ENCODE results near the gene ZNF326. TPM values are rescaled to one million over a fixed set of nuclear protein-coding genes. Genes with fewer than 3 reads are reported as not detected.
A peak's percentile ranks its signal among the peaks of the same experiment; 100 is the strongest.

Gene ZNF326
- total and polyA plus RNA-seq, 7 donors, result 5.9 to 16.0 (median 10.0) TPM

- no peaks in the 10 kb centered on the region for H3K27me3 ChIP-seq (ENCODE audit: insufficient read depth in 3 of 3, low read length in 2 of 3)
- peak; percentile 29 for TF ChIP-seq CTCF (IDR thresholded peaks at IDR 0.05)
- no peaks in the 10 kb centered on the region for H3K9me3 ChIP-seq
- no peak overlapping the region for H3K4me3 ChIP-seq
- peak; percentile 64 to 90 (median 80) for ATAC-seq
- H3K36me3 ChIP-seq (ENCODE audit: insufficient read depth in 1 of 2, low read depth in 1 of 2), result no peaks in the 10 kb centered on the region
- H3K27ac ChIP-seq, result no peak overlapping the region
- 25 to 54% (median 27%) methylated on average over 1 of the region's 1 CpG for WGBS, 3 donors
- peak in 1 of 2 donors; percentile 50 for DNase-seq
- intact Hi-C loops (cut with DNase I), result loop anchor here in 1 of 2 donors (10.0 kb wide), 1 partner anchor 148 kb away; no protein-coding TSS in a partner anchor
- no peaks in the 10 kb centered on the region for H3K4me1 ChIP-seq
Observed at GRCh38 chr1:89953131-89953626, 41.7 kb upstream of the ZNF326 start.

GRCh38 chr1:89953929-89954328 lies 41.0 kb upstream of the ZNF326 start:
- Histone ChIP-seq H3K4me1 (no peaks in the 10 kb centered on the region), H3K4me3 (no peak overlapping the region), H3K36me3 (ENCODE audit: insufficient read depth in 1 of 2, low read depth in 1 of 2) (no peaks in the 10 kb centered on the region), H3K27me3 (ENCODE audit: insufficient read depth in 3 of 3, low read length in 2 of 3) (no peaks in the 10 kb centered on the region), H3K27ac (no peak overlapping the region), H3K9me3 (no peaks in the 10 kb centered on the region)
- no peak for DNase-seq
- no peak for ATAC-seq
- WGBS, 3 donors, result 94 to 100% (median 100%) methylated on average over 1 of the region's 1 CpG
- no peak for TF ChIP-seq CTCF (IDR thresholded peaks at IDR 0.05)
- intact Hi-C loops (cut with DNase I), result loop anchor here in 1 of 2 donors (10.0 kb wide), 1 partner anchor 149 kb away; no protein-coding TSS in a partner anchor

- H3K4me3 ChIP-seq, result no peak overlapping the region
- ATAC-seq, result no peak
- H3K27me3 ChIP-seq (ENCODE audit: insufficient read depth in 3 of 3, low read length in 2 of 3), result no peaks in the 10 kb centered on the region
- H3K27ac ChIP-seq, result no peak overlapping the region
- 88 to 98% (median 90%) methylated on average over 1 of the region's 1 CpG for WGBS, 3 donors
- H3K4me1 ChIP-seq, result no peaks in the 10 kb centered on the region
- no peaks in the 10 kb centered on the region for H3K9me3 ChIP-seq
- intact Hi-C loops (cut with DNase I), result loop anchor here in 1 of 2 donors (10.0 kb wide), 1 partner anchor 150 kb away; no protein-coding TSS in a partner anchor
- TF ChIP-seq CTCF (IDR thresholded peaks at IDR 0.05), result no peak
- no peak for DNase-seq
- H3K36me3 ChIP-seq (ENCODE audit: insufficient read depth in 1 of 2, low read depth in 1 of 2), result no peaks in the 10 kb centered on the region
Observed at GRCh38 chr1:89954401-89954800, 40.5 kb upstream of the ZNF326 start.

GRCh38 chr1:89955311-89956205 lies 39.4 kb upstream of the ZNF326 start:
- no peak for TF ChIP-seq CTCF (IDR thresholded peaks at IDR 0.05)
- Histone ChIP-seq H3K4me1 (no peaks in the 10 kb centered on the region), H3K27me3 (ENCODE audit: insufficient read depth in 3 of 3, low read length in 2 of 3) (no peaks in the 10 kb centered on the region), H3K4me3 (no peak overlapping the region), H3K27ac (no peak overlapping the region), H3K9me3 (no peaks in the 10 kb centered on the region), H3K36me3 (ENCODE audit: insufficient read depth in 1 of 2, low read depth in 1 of 2) (no peaks in the 10 kb centered on the region)
- 96 to 98% (median 98%) methylated on average over 7 of the region's 7 CpGs for WGBS, 3 donors
- DNase-seq (no peak), ATAC-seq (no peak)
- intact Hi-C loops (cut with DNase I), result loop anchor here in 1 of 2 donors (10.0 kb wide), 1 partner anchor 151 kb away; no protein-coding TSS in a partner anchor

Data from psoas muscle (tissue), 8 donors.